ENCODE results near the gene ZBTB33. TPM values are rescaled to one million over a fixed set of nuclear protein-coding genes. Genes with fewer than 3 reads are reported as not detected.

Gene ZBTB33
- total RNA-seq, 4 donors from 2014 or later = 5.6 to 16.1 (median 10.0) TPM

GRCh38 chrX:120301497-120301896 is 50.9 kb downstream of the ZBTB33 start:
- TF ChIP-seq EP300 (IDR thresholded peaks at IDR 0.05; ENCODE audit: low read depth) = no peak
- TF ChIP-seq CTCF (IDR thresholded peaks at IDR 0.05) = no peak
- TF ChIP-seq POLR2A (IDR thresholded peaks at IDR 0.05) = no peak
- TF ChIP-seq POLR2AphosphoS5 (IDR thresholded peaks at IDR 0.05) = no peak
- Histone ChIP-seq H3K27ac (no peak overlapping the region), H3K4me3 (no peak overlapping the region), H3K4me1 (no peaks in the 10 kb centered on the region), H3K9me3 (no peaks in the 10 kb centered on the region), H3K27me3 (no peaks in the 10 kb centered on the region), H3K36me3 (no peaks in the 10 kb centered on the region)
- DNase-seq = no peak
- in situ Hi-C loops (cut with MboI; ENCODE audit: low pct_ligation_motif_present in 1 of 4, low pct_unique_long_range_greater_than_20kb in 1 of 4, low sequenced_read_pairs in 3 of 4) = no loop called here
- WGBS, 2 donors (ENCODE audit: low coverage in 1 of 2) = 39 to 67% methylated on average over 1 to 2 of the region's 2 CpGs
- intact Hi-C loops (cut with DNase I; ENCODE audit: low total_unique reads) = no loop called here

GRCh38 chrX:120301960-120302359 is 51.3 kb downstream of the ZBTB33 start:
- Histone ChIP-seq H3K9me3 (no peaks in the 10 kb centered on the region), H3K36me3 (no peaks in the 10 kb centered on the region), H3K4me1 (no peaks in the 10 kb centered on the region), H3K27ac (no peak overlapping the region), H3K4me3 (no peak overlapping the region), H3K27me3 (no peaks in the 10 kb centered on the region)
- DNase-seq = no peak
- TF ChIP-seq POLR2A (IDR thresholded peaks at IDR 0.05) = no peak
- no peak for TF ChIP-seq EP300 (IDR thresholded peaks at IDR 0.05; ENCODE audit: low read depth)
- TF ChIP-seq POLR2AphosphoS5 (IDR thresholded peaks at IDR 0.05) = no peak
- TF ChIP-seq CTCF (IDR thresholded peaks at IDR 0.05) = no peak
- WGBS, 2 donors (ENCODE audit: low coverage in 1 of 2) = 45 to 73% methylated on average over 3 to 4 of the region's 4 CpGs
- in situ Hi-C loops (cut with MboI; ENCODE audit: low pct_ligation_motif_present in 1 of 4, low pct_unique_long_range_greater_than_20kb in 1 of 4, low sequenced_read_pairs in 3 of 4) (no loop called here), intact Hi-C loops (cut with DNase I; ENCODE audit: low total_unique reads) (no loop called here)

GRCh38 chrX:120302434-120302833 is 51.8 kb downstream of the ZBTB33 start:
- Histone ChIP-seq H3K27me3 (peaks cover under 1% of the 10 kb centered on the region), H3K9me3 (no peaks in the 10 kb centered on the region), H3K4me3 (no peak overlapping the region), H3K36me3 (no peaks in the 10 kb centered on the region), H3K4me1 (no peaks in the 10 kb centered on the region), H3K27ac (no peak overlapping the region)
- peak; percentile 37 for DNase-seq
- 21% methylated on average over 4 of the region's 4 CpGs; no CpG with 5 or more reads in 1 of the 2 donors for WGBS, 2 donors (ENCODE audit: low coverage in 1 of 2)
- intact Hi-C loops (cut with DNase I; ENCODE audit: low total_unique reads) (no loop called here), in situ Hi-C loops (cut with MboI; ENCODE audit: low pct_ligation_motif_present in 1 of 4, low pct_unique_long_range_greater_than_20kb in 1 of 4, low sequenced_read_pairs in 3 of 4) (no loop called here)
- no peak for TF ChIP-seq POLR2AphosphoS5 (IDR thresholded peaks at IDR 0.05)
- TF ChIP-seq POLR2A (IDR thresholded peaks at IDR 0.05) = no peak
- TF ChIP-seq EP300 (IDR thresholded peaks at IDR 0.05; ENCODE audit: low read depth) = no peak
- no peak for TF ChIP-seq CTCF (IDR thresholded peaks at IDR 0.05)

- H3K9me3 ChIP-seq = no peaks in the 10 kb centered on the region
- intact Hi-C loops (cut with DNase I; ENCODE audit: low total_unique reads) (no loop called here), in situ Hi-C loops (cut with MboI; ENCODE audit: low pct_ligation_motif_present in 1 of 4, low pct_unique_long_range_greater_than_20kb in 1 of 4, low sequenced_read_pairs in 3 of 4) (no loop called here)
- TF ChIP-seq POLR2AphosphoS5 (IDR thresholded peaks at IDR 0.05) = no peak
- TF ChIP-seq CTCF (IDR thresholded peaks at IDR 0.05) = no peak
- no peak for TF ChIP-seq POLR2A (IDR thresholded peaks at IDR 0.05)
- no peak for TF ChIP-seq EP300 (IDR thresholded peaks at IDR 0.05; ENCODE audit: low read depth)
- H3K4me3 ChIP-seq = no peak overlapping the region
- no peak for DNase-seq
- peaks cover 0 to 4% (median 0%) of the 10 kb centered on the region in 4 donors for H3K4me1 ChIP-seq
- WGBS, 2 donors (ENCODE audit: low coverage in 1 of 2) = 70 to 81% methylated on average over 4 to 8 of the region's 8 CpGs
- H3K27ac ChIP-seq = no peak overlapping the region
- peaks cover 19% of the 10 kb centered on the region for H3K27me3 ChIP-seq
- no peaks in the 10 kb centered on the region for H3K36me3 ChIP-seq
Measured at GRCh38 chrX:120304256-120304655, 53.6 kb downstream of the ZBTB33 start.

Data from transverse colon (tissue), 4 donors.